ENCODE data around the gene FABP3. TPM values are rescaled to one million over a fixed set of nuclear protein-coding genes. Genes with fewer than 3 reads are reported as not detected.

FABP3 gene
- total and polyA plus RNA-seq, 2 experiments from 2014 or later = 2.1 to 4.0 TPM

DNA sequence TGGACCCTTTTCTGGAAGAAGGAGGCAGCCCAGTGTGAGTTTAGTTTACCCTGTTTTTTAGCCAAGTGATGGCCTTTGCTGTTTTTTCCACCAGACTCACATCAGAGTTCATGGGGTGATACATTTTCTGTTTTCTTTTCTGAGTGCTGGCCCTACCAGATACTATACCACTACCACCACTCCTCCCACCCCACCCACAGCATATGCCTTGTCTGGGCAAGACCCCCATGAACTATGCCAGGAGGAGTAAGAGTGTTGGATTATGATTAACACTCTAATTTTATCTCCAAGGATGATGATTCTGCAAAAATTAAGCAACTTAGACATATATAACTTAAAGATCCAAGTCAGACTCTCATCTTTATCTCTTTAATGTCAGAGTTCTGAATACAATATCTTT lies 26.1 kb downstream of the FABP3 start:
- no peak for TF ChIP-seq EZH2phosphoT487 (IDR thresholded peaks at IDR 0.05; ENCODE audit: insufficient read depth, low read depth)
- no peak for TF ChIP-seq EZH2 (IDR thresholded peaks at IDR 0.05; ENCODE audit: insufficient read depth, poor library complexity, severe bottlenecking)
- in situ Hi-C loops (cut with MboI) = no loop called here
- no peaks in the 10 kb centered on the region for H3K27me3 ChIP-seq (replicated peaks; ENCODE audit: insufficient read depth)
- no peak overlapping the region for H2AFZ ChIP-seq
- H3K79me2 ChIP-seq (ENCODE audit: insufficient read depth) = no peaks in the 10 kb centered on the region
- no peaks in the 10 kb centered on the region for H3F3A ChIP-seq (ENCODE audit: insufficient read depth)
- H3K4me3 ChIP-seq = no peak overlapping the region
- no peaks in the 10 kb centered on the region for H3K9me2 ChIP-seq (ENCODE audit: insufficient read depth)
- no peak overlapping the region for H3K27ac ChIP-seq
- H3K9me3 ChIP-seq (ENCODE audit: low read depth) = no peaks in the 10 kb centered on the region
- H3K9ac ChIP-seq = no peak overlapping the region
- no peak overlapping the region for H3K4me2 ChIP-seq (ENCODE audit: unreplicated experiment)
- H4K20me1 ChIP-seq (ENCODE audit: insufficient read depth) = no peaks in the 10 kb centered on the region
- no peaks in the 10 kb centered on the region for H3K4me1 ChIP-seq (ENCODE audit: insufficient read depth)
- peaks cover 22% of the 10 kb centered on the region for H3K36me3 ChIP-seq (ENCODE audit: low read depth)
- no peak for DNase-seq

DNA sequence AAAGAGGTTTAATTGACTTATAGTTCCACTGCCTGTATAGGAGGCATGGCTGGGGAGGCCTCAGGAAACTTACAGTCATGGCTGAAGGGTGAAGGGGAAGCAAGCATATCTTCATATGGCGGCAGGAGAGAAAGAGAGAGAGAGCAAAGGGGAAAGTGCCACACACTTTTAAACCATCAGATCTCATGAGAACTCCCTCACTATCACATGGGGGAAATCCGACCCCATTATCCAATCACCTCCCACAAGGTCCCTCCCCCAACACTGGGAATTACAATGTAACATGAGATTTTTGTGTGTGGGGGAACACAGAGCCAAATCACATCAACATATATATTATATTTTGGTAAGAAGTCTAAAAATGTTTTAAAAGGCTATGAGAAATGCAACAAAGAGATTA lies 27.2 kb downstream of the FABP3 start:
- H3K27me3 ChIP-seq (replicated peaks; ENCODE audit: insufficient read depth) = no peaks in the 10 kb centered on the region
- H3K4me2 ChIP-seq (ENCODE audit: unreplicated experiment) = no peak overlapping the region
- 96 to 97% methylated on average over 2 of the region's 2 CpGs for WGBS, 2 experiments (ENCODE audit: low coverage in 1 of 2, low lambda C conversion rate in 2 of 2, missing lambda C conversion rate in 2 of 2)
- TF ChIP-seq EZH2phosphoT487 (IDR thresholded peaks at IDR 0.05; ENCODE audit: insufficient read depth, low read depth) (no peak), EZH2 (IDR thresholded peaks at IDR 0.05; ENCODE audit: insufficient read depth, poor library complexity, severe bottlenecking) (no peak)
- H3K9me2 ChIP-seq (ENCODE audit: insufficient read depth) = no peaks in the 10 kb centered on the region
- in situ Hi-C loops (cut with MboI) = no loop called here
- no peak for DNase-seq
- no peaks in the 10 kb centered on the region for H3F3A ChIP-seq (ENCODE audit: insufficient read depth)
- no peaks in the 10 kb centered on the region for H3K79me2 ChIP-seq (ENCODE audit: insufficient read depth)
- no peak overlapping the region for H3K9ac ChIP-seq
- no peaks in the 10 kb centered on the region for H3K4me1 ChIP-seq (ENCODE audit: insufficient read depth)
- H2AFZ ChIP-seq = no peak overlapping the region
- no peaks in the 10 kb centered on the region for H3K9me3 ChIP-seq (ENCODE audit: low read depth)
- no peak overlapping the region for H3K4me3 ChIP-seq
- peaks cover 15% of the 10 kb centered on the region for H3K36me3 ChIP-seq (ENCODE audit: low read depth)
- H4K20me1 ChIP-seq (ENCODE audit: insufficient read depth) = no peaks in the 10 kb centered on the region
- H3K27ac ChIP-seq = no peak overlapping the region

DNA sequence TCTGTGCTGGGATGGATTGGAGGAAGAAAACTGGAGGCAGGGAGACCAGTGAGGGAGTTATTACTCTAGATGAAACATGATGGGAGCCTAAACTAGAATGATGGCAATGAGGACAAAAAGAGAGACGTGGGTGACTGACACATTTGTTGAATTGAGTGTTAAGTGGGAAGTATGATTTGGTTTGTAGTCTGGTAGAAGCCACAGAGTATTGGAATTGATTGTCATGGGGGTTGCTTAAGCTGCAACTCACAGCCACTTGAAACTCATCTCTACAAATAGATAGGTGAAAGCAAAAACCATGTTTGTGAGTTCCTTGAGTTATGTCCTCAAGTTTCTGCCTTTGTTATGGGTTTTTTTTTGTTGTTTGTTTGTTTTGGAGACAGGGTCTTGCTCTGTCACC lies 28.4 kb downstream of the FABP3 start:
- TF ChIP-seq EZH2phosphoT487 (IDR thresholded peaks at IDR 0.05; ENCODE audit: insufficient read depth, low read depth) (no peak), EZH2 (IDR thresholded peaks at IDR 0.05; ENCODE audit: insufficient read depth, poor library complexity, severe bottlenecking) (no peak)
- in situ Hi-C loops (cut with MboI) = no loop called here

DNA sequence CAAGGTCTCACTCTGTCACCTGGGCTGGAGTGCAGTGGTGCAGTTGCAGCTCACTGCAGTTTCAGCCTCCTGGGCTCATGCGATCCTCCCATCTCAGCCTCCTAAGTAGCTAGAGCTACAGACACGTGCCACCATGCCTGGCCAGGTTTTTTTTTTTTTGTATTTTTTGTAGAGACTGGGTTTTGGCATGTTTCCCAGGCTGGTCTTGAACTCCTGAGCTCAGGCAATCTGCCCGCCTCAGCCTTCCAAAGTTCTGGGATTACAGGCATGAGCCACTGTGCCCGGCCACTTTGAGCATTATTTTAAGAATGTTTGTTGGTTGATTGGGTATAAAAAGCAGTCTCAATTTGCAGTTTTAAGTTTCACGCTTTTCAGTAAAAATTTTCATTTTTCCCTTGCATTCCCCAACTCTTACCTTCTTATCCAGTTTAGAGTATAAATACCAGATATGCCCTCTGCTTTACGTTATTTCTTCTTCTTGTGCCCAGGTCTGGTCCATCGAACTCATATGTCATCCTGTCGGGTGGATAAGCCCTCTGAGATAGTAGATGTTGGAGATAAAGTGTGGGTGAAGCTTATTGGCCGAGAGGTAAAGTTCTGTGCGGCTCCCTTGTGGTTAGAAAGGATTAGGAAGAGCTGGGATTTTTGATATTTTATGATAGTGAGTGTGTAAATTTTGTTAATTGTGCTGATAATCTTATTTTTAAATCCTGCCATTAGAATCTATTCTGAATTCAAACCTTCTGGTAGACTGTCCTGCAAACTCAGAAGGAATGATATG lies 36.0 kb downstream of the FABP3 start:
- WGBS, 2 experiments (ENCODE audit: low coverage in 1 of 2, low lambda C conversion rate in 2 of 2, missing lambda C conversion rate in 2 of 2) = 88 to 89% methylated on average over 10 of the region's 10 CpGs

More for the DNA sequence above, 28.4 kb downstream of the FABP3 start:
- Histone ChIP-seq H3K4me2 (ENCODE audit: unreplicated experiment) (no peak overlapping the region), H3K27me3 (replicated peaks; ENCODE audit: insufficient read depth) (no peaks in the 10 kb centered on the region), H3K9ac (no peak overlapping the region), H3K27ac (no peak overlapping the region), H3F3A (ENCODE audit: insufficient read depth) (no peaks in the 10 kb centered on the region), H3K36me3 (ENCODE audit: low read depth) (peaks cover 9% of the 10 kb centered on the region), H4K20me1 (ENCODE audit: insufficient read depth) (no peaks in the 10 kb centered on the region), H3K9me2 (ENCODE audit: insufficient read depth) (no peaks in the 10 kb centered on the region), H3K9me3 (ENCODE audit: low read depth) (no peaks in the 10 kb centered on the region), H3K4me3 (no peak overlapping the region), H2AFZ (no peak overlapping the region), H3K79me2 (ENCODE audit: insufficient read depth) (no peaks in the 10 kb centered on the region), H3K4me1 (ENCODE audit: insufficient read depth) (no peaks in the 10 kb centered on the region)
- WGBS, 2 experiments (ENCODE audit: low coverage in 1 of 2, low lambda C conversion rate in 2 of 2, missing lambda C conversion rate in 2 of 2) = 0% methylated on average over 1 of the region's 1 CpG
- no peak for DNase-seq

More for the DNA sequence above, 36.0 kb downstream of the FABP3 start:
- TF ChIP-seq EZH2phosphoT487 (IDR thresholded peaks at IDR 0.05; ENCODE audit: insufficient read depth, low read depth) = no peak
- no peak for TF ChIP-seq EZH2 (IDR thresholded peaks at IDR 0.05; ENCODE audit: insufficient read depth, poor library complexity, severe bottlenecking)
- in situ Hi-C loops (cut with MboI) = no loop called here
- H2AFZ ChIP-seq = no peak overlapping the region
- H3K9me3 ChIP-seq (ENCODE audit: low read depth) = no peaks in the 10 kb centered on the region
- H4K20me1 ChIP-seq (ENCODE audit: insufficient read depth) = 0 out of 2 replicates have a peak, but pooled peaks cover 4% of the 10 kb centered on the region
- H3K9me2 ChIP-seq (ENCODE audit: insufficient read depth) = no peaks in the 10 kb centered on the region
- H3K9ac ChIP-seq = no peak overlapping the region
- no peak overlapping the region for H3K4me3 ChIP-seq
- no peaks in the 10 kb centered on the region for H3K4me1 ChIP-seq (ENCODE audit: insufficient read depth)
- no peaks in the 10 kb centered on the region for H3K79me2 ChIP-seq (ENCODE audit: insufficient read depth)
- no peaks in the 10 kb centered on the region for H3F3A ChIP-seq (ENCODE audit: insufficient read depth)
- no peaks in the 10 kb centered on the region for H3K27me3 ChIP-seq (replicated peaks; ENCODE audit: insufficient read depth)
- no peak for DNase-seq
- no peak overlapping the region for H3K4me2 ChIP-seq (ENCODE audit: unreplicated experiment)
- peaks cover 11% of the 10 kb centered on the region; the same call in 1 of the 2 replicates for H3K36me3 ChIP-seq (ENCODE audit: low read depth)
- no peak overlapping the region for H3K27ac ChIP-seq

All from GM23248 (cell line).